GM21390 (cell line): Measurements from ENCODE around the gene LRRC3B.

ENCODE experiments used
- ATAC-seq: cut with Tn5 transposase; IDR thresholded peaks from one replicate; pipeline ENCODE4 v1.9.1; 2021; ENCODE audit not compliant: unreplicated experiment

LRRC3B gene

GRCh38 chr3:26630669-26631389 is 8.3 kb downstream of the LRRC3B start:
- no peak for ATAC-seq

- ATAC-seq: no peak
These were observed 8.8 kb downstream of the LRRC3B start for GRCh38 chr3:26631390-26631738.

GRCh38 chr3:26634601-26635000 is 12.0 kb downstream of the LRRC3B start:
- no peak for ATAC-seq

GRCh38 chr3:26636096-26636727 is 13.6 kb downstream of the LRRC3B start:
- no peak for ATAC-seq

GRCh38 chr3:26637698-26638097 is 15.1 kb downstream of the LRRC3B start:
- no peak for ATAC-seq

- ATAC-seq: no peak
These were observed 15.5 kb downstream of the LRRC3B start for GRCh38 chr3:26638113-26638512.

- no peak for ATAC-seq
These were observed 16.8 kb downstream of the LRRC3B start for GRCh38 chr3:26639339-26639738.

GRCh38 chr3:26647078-26647477 is 24.5 kb downstream of the LRRC3B start:
- no peak for ATAC-seq

- ATAC-seq: no peak
These were observed 25.9 kb downstream of the LRRC3B start for GRCh38 chr3:26648461-26648860.

- no peak for ATAC-seq
These were observed 29.6 kb downstream of the LRRC3B start for GRCh38 chr3:26652164-26652563.

GRCh38 chr3:26653811-26654425 is 31.3 kb downstream of the LRRC3B start:
- ATAC-seq: no peak

GRCh38 chr3:26655231-26655630 is 32.7 kb downstream of the LRRC3B start:
- ATAC-seq: no peak

- no peak for ATAC-seq
These were observed 34.9 kb downstream of the LRRC3B start for GRCh38 chr3:26657348-26657976.

- ATAC-seq: no peak
These were observed 45.6 kb downstream of the LRRC3B start for GRCh38 chr3:26668171-26668570.

- ATAC-seq: no peak
These were observed 46.1 kb downstream of the LRRC3B start for GRCh38 chr3:26668696-26669095.

GRCh38 chr3:26675336-26675735 is 52.8 kb downstream of the LRRC3B start:
- no peak for ATAC-seq

- ATAC-seq: no peak
These were observed 59.1 kb downstream of the LRRC3B start for GRCh38 chr3:26681632-26682031.

GRCh38 chr3:26682406-26682805 is 59.8 kb downstream of the LRRC3B start:
- no peak for ATAC-seq

- no peak for ATAC-seq
These were observed 61.3 kb downstream of the LRRC3B start for GRCh38 chr3:26683902-26684301.

GRCh38 chr3:26687466-26687865 is 64.9 kb downstream of the LRRC3B start:
- ATAC-seq: no peak

GRCh38 chr3:26699553-26699952 is 77.0 kb downstream of the LRRC3B start:
- ATAC-seq: no peak

- ATAC-seq: no peak
These were observed 80.9 kb downstream of the LRRC3B start for GRCh38 chr3:26703519-26703918.
